Activated gamma-delta T cell treated with Interleukin-2 at 50 U/mL for 16 hours (primary cell): ENCODE data around the gene SHC2.

ENCODE experiments used
- DNase-seq: peaks from one replicate; pipeline ENCODE4 v3.0.0-alpha.2; 2020

Gene SHC2

DNA sequence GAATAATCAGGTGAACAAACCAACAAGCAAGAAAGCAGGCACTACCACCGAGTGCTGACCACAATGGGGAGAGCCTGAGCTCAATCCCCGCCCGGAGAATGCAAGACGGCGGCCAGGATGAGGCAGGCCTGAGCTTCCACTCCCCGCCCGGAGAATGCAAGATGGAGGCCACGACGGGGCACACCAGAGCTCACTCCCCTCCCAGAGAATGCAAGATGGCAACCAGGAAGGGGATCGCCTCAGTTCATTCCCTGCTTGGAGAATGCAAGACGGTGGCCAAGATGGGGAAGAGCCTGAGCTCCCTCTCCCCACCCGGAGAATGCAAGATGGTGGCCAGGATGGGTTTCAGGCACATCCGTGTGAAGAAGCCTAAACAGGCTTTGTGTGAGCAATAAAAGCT, 91.6 kb downstream of the SHC2 start:
- no peak for DNase-seq

DNA sequence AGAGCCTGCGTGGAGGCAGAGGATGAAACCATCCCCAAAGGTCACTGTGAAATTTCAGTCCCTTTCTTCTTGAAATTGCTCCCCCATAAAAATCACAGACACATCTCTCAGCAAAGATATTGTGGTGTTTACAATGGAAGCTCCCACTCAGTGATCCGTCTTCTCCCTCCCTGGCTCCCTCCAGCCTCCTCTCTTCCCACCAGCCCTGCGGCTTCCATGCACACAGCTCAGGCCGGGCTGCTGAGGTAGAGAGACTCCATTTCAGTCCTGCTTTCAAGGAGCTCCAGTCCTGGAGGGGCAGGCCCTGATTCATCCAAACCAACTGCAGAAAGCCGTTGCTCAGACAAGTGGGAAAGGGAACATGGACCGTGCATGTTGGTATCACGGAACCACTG, 92.2 kb downstream of the SHC2 start:
- no peak for DNase-seq

DNA sequence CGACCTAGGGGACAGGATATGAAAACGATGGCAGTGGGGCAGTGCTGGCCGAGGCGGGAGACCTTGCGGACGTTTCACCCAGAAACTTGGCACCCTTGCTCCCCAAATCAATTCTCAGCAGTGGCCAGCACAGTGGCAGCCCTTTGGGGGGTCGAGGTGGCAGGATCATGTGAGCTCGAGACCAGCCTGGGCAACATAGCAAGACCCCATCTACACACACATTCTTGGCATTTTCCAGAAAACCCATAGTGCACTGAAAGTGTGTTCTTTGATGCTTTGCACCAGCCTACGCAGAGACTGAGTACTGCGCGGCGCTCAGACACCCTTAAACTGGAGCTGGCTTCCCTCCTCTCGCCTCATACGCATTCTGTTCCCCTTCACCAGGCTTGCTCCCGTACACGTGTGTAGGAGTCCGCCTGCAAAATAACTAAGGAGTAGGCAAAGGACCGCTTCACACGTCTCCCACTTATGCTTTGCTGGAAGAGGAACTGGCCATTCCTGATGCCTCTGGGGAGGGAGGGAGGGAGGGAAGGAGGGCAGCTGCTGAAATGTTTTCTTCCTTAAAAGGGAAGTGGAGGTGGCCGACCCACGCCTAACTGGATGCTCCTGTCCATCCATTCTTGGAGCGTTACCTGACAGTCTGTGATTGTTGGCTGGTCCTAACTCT, 92.7 kb downstream of the SHC2 start:
- DNase-seq, result no peak

DNA sequence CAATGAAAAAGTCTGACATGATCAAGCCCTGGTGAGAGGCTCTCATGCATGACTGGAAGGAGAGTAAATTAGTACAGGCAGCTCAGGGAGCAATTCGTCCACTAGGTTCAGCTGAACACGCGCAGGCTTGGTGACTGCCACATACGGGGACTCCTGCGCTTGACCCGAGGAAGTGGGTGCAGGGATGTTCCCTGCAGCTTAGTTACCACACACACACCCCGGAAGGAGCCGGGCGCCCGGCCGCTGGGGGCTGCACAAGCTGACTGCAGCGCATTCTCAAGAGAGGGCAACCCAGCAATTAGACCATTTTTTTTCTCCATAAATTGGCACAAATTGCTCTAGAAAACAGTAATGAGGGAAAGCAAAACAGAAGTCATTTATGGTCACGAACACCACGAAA, 93.3 kb downstream of the SHC2 start:
- DNase-seq, result no peak

DNA sequence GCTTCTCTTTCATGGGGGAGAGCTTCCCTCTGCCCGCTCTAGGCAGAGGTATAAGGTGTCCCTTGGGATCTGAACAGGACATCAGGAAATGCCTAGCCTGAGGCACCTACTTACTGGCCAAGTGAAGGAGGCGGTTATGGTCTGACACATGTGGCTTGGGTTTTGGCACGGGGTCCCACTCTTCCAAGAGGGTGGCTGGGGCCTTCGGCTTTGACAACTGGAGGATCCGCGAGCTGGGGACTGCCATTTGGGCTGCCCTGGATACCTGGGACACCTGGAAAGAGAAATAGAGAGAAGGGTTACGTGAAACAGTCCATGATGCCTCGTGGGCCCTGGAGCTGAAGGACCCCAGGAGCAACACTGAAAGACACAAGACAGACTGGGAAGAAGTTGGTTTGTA, 93.9 kb downstream of the SHC2 start:
- DNase-seq, result no peak
